ENCODE results near the gene FUT7.

- TF ChIP-seq CTCF (IDR thresholded peaks at IDR 0.05; ENCODE audit: insufficient read depth, low read length, poor library complexity, severe bottlenecking) (no peak), EZH2phosphoT487 (conservative IDR thresholded peaks at IDR 0.05; ENCODE audit: low read length) (no peak)
Measured at GRCh38 chr9:137044037-137044436, 12.1 kb upstream of the FUT7 start.

Data from SU-DHL-6 (cell line).